A673 (cell line): ENCODE measurements around the gene CNTROB. TPM values are rescaled to one million over a fixed set of nuclear protein-coding genes. Genes with fewer than 3 reads are reported as not detected.

Experiments
- BruUV-seq: library from RNA; stranded (reverse); fragments of 400-500 nt; replicated peaks from 2 replicates; lab custom pipeline; 2021; lab: Mats Ljungman, UMichigan
- CTCF ChIA-PET: fragments of 300-600 bp; sonication (Branson Sonifier 250); formaldehyde crosslinking; loops from one replicate; lab custom pipeline; 2022; ENCODE audit warnings: antibody characterized with exemption; lab: Charles Lee
- POLR2A ChIA-PET: fragments of 300-600 bp; sonication (Branson Sonifier 250); formaldehyde crosslinking; loops from one replicate; lab custom pipeline; 2022; ENCODE audit warnings: antibody characterized with exemption; ENCODE audit not compliant: low non-redundant PET; lab: Charles Lee
- DNase-seq: peaks from one replicate; pipeline ENCODE4 v3.0.0-alpha.2; 2015; ENCODE audit warnings: low spot score
- H3K27ac ChIP-seq: fragments of 200-600 bp; sonication (generic); 2 replicates; pipeline ENCODE4 v1.5.1; 2016; ENCODE audit warnings: mixed run types, low read depth, mild to moderate bottlenecking, mixed read lengths, antibody characterized with exemption, low read length; ENCODE audit not compliant: poor library complexity, severe bottlenecking
- H3K27me3 ChIP-seq: fragments of 200-600 bp; sonication (generic); replicated peaks from 2 replicates; pipeline ENCODE4 v1.6.1; 2017; ENCODE audit warnings: mixed run types, low read depth, mild to moderate bottlenecking, mixed read lengths, antibody characterized with exemption, low read length; ENCODE audit not compliant: insufficient read depth, poor library complexity
- H3K36me3 ChIP-seq: fragments of 200-600 bp; sonication (generic); 2 replicates; pipeline ENCODE4 v1.6.1; 2016; ENCODE audit warnings: mixed run types, mild to moderate bottlenecking, mixed read lengths, antibody characterized with exemption, low read length; ENCODE audit not compliant: insufficient read depth, poor library complexity, severe bottlenecking
- H3K4me1 ChIP-seq: fragments of 200-600 bp; sonication (generic); 2 replicates; pipeline ENCODE4 v1.6.1; 2017; ENCODE audit warnings: mixed run types, mild to moderate bottlenecking, mixed read lengths, antibody characterized with exemption, low read length; ENCODE audit not compliant: insufficient read depth, poor library complexity, severe bottlenecking
- H3K4me3 ChIP-seq: fragments of 200-600 bp; sonication (generic); 2 replicates; pipeline ENCODE4 v1.5.1; 2016; ENCODE audit warnings: low read depth, mixed run types, mild to moderate bottlenecking, mixed read lengths, low read length; ENCODE audit not compliant: poor library complexity, severe bottlenecking
- H3K9me3 ChIP-seq: fragments of 200-600 bp; sonication (generic); 2 replicates; pipeline ENCODE4 v1.6.1; 2016; ENCODE audit warnings: mixed run types, low read depth, mild to moderate bottlenecking, mixed read lengths, antibody characterized with exemption, low read length; ENCODE audit not compliant: poor library complexity, severe bottlenecking
- EZH2 ChIP-seq: fragments of 200-600 bp; sonication (generic); IDR thresholded peaks from 2 replicates; pipeline ENCODE4 v1.6.1; 2017; ENCODE audit warnings: borderline replicate concordance, low read depth, mild to moderate bottlenecking, mixed read lengths, antibody characterized with exemption, low read length; ENCODE audit not compliant: poor library complexity, severe bottlenecking
- intact Hi-C: fragments of 100-400 bp; cut with micrococcal nuclease; formaldehyde crosslinking; loops from one replicate; pipeline ENCODE4 v1.10.0; 2022; ENCODE audit not compliant: unreplicated experiment
- total RNA-seq: library from RNA; stranded (reverse); gene quantifications from 2 replicates; pipeline ENCODE4 v1.2.3, GENCODE V29; 2021
- TF ChIP-seq, protein P1 (sequence below): fragments of 300-800, 200-600 bp; sonication (generic); conservative IDR thresholded peaks from 2 replicates; pipeline ENCODE4 v1.5.1; 2017; ENCODE audit warnings: low read depth, mild to moderate bottlenecking, antibody characterized with exemption, low read length, moderate library complexity, mixed read lengths

The CNTROB gene
- total RNA-seq, 1 experiment from 2014 or later, result 72.3 TPM

DNA sequence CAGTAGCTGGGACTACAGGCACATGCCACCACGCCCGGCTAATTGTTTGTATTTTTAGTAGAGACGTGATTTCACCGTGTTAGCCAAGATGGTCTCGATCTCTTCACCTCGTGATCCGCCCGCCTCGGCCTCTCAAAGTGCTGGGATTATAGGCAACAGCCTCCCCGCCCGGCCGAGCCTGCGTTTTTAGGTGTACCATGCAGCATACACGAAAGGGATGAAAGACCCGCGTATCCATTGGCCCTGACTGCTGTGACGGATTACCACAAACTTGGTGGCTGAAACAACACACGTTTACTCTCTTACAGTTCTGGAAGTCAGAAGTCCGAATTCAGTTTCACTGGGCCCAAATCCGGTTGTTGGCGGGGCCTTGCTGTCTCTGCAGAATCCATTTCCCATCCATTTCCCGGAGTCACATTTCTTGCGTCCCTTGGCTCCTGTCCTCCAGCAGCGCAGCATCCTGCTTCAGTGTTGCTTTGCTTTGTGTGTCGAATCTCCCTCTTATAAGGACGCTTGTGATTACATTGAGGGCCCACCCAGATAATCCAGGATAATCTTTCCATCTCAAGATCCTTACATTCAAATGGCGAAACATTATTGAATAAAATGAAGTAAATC lies 62.1 kb downstream of the CNTROB start:
- BruUV-seq, result no TSS peak
- Histone ChIP-seq H3K27me3 (no peaks in the 10 kb centered on the region), H3K27ac (no peak overlapping the region), H3K4me3 (no peak overlapping the region), H3K9me3 (no peaks in the 10 kb centered on the region), H3K4me1 (peaks cover 3% of the 10 kb centered on the region), H3K36me3 (no peaks in the 10 kb centered on the region)
- CTCF ChIA-PET, result no interaction called here
- TF ChIP-seq, protein P1, sequence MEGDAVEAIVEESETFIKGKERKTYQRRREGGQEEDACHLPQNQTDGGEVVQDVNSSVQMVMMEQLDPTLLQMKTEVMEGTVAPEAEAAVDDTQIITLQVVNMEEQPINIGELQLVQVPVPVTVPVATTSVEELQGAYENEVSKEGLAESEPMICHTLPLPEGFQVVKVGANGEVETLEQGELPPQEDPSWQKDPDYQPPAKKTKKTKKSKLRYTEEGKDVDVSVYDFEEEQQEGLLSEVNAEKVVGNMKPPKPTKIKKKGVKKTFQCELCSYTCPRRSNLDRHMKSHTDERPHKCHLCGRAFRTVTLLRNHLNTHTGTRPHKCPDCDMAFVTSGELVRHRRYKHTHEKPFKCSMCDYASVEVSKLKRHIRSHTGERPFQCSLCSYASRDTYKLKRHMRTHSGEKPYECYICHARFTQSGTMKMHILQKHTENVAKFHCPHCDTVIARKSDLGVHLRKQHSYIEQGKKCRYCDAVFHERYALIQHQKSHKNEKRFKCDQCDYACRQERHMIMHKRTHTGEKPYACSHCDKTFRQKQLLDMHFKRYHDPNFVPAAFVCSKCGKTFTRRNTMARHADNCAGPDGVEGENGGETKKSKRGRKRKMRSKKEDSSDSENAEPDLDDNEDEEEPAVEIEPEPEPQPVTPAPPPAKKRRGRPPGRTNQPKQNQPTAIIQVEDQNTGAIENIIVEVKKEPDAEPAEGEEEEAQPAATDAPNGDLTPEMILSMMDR, result no peak
- no peak for TF ChIP-seq EZH2
- no peak for DNase-seq
- intact Hi-C loops, result no loop called here
- POLR2A ChIA-PET, result no interaction called here

GRCh38 chr17:7995724-7996123 lies 63.7 kb downstream of the CNTROB start:
- CTCF ChIA-PET, result no interaction called here
- no peak for TF ChIP-seq EZH2
- TF ChIP-seq, protein P1, result no peak
- H3K27me3 ChIP-seq, result peaks cover 14% of the 10 kb centered on the region
- no peak overlapping the region for H3K27ac ChIP-seq
- H3K36me3 ChIP-seq, result no peaks in the 10 kb centered on the region
- no peak overlapping the region for H3K4me3 ChIP-seq
- no peaks in the 10 kb centered on the region for H3K9me3 ChIP-seq
- POLR2A ChIA-PET, result no interaction called here
- intact Hi-C loops, result loop anchor here (5.0 kb wide), 1 partner anchor 62 kb away; no protein-coding TSS in a partner anchor
- DNase-seq, result no peak
- H3K4me1 ChIP-seq, result no peaks in the 10 kb centered on the region
- no TSS peak for BruUV-seq

DNA sequence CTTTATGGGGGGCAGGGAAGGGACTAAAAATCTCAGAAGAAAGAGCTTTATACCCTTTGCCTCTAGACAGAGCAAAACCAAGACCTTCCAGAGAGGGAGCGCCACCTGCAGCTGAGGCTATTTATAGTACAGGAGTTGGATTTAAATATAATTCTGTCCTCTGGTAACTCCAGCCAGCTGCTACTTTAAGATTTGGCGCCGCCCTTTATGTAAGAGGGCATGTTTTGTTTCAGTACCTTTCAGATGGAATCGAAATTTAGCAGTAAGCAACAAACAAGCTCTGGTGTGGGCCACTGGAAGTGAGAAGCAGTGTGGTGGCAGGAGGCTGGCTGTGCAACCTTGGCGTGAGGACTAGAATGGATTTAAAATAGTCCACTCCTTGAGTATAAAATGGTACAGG lies 65.2 kb downstream of the CNTROB start:
- intact Hi-C loops, result loop anchor here (5.0 kb wide), 1 partner anchor 60 kb away; no protein-coding TSS in a partner anchor
- Histone ChIP-seq H3K27ac (no peak overlapping the region), H3K27me3 (peaks cover 27% of the 10 kb centered on the region), H3K4me1 (no peaks in the 10 kb centered on the region), H3K36me3 (no peaks in the 10 kb centered on the region), H3K9me3 (no peaks in the 10 kb centered on the region), H3K4me3 (no peak overlapping the region)
- DNase-seq, result peak; percentile 56
- ChIA-PET POLR2A (no interaction called here), CTCF (no interaction called here)
- no peak for TF ChIP-seq EZH2
- TF ChIP-seq, protein P1, result peak; percentile 56
- no TSS peak for BruUV-seq

Other genes starting within 250 kb of the CNTROB start
- gene TP53, start 244.7 kb upstream of the CNTROB start, total RNA-seq, result 32.2 and 34.8 TPM in 2 replicates
- 42.2 and 51.8 TPM in 2 replicates for gene WRAP53, start 243.7 kb upstream of the CNTROB start, total RNA-seq
- 10.0 and 15.8 TPM in 2 replicates for gene EFNB3, start 227.0 kb upstream of the CNTROB start, total RNA-seq
- 0.15 and 0.24 TPM in 2 replicates for gene DNAH2, start 214.5 kb upstream of the CNTROB start, total RNA-seq
- 46.8 and 51.1 TPM in 2 replicates for gene KDM6B, start 98.0 kb upstream of the CNTROB start, total RNA-seq
- 1.7 and 3.0 TPM in 2 replicates for gene TMEM88, start 77.1 kb upstream of the CNTROB start, total RNA-seq
- gene NAA38, start 74.6 kb upstream of the CNTROB start, total RNA-seq, result 64.3 and 67.7 TPM in 2 replicates
- 16.9 and 18.7 TPM in 2 replicates for gene CYB5D1, start 74.2 kb upstream of the CNTROB start, total RNA-seq
- 249 and 264 TPM in 2 replicates for gene CHD3, start 43.4 kb upstream of the CNTROB start, total RNA-seq
- gene RNF227, start 15.9 kb upstream of the CNTROB start, total RNA-seq, result 0.83 and 1.1 TPM in 2 replicates
- gene KCNAB3, start 2.4 kb upstream of the CNTROB start, total RNA-seq, result 24.8 and 32.4 TPM in 2 replicates
- gene TRAPPC1, start 260 bp upstream of the CNTROB start, total RNA-seq, result 111 and 140 TPM in 2 replicates
- gene GUCY2D, start 70.4 kb downstream of the CNTROB start, total RNA-seq, result not detected in 2 replicates
- 0.17 and 0.30 TPM in 2 replicates for gene ALOX15B, start 106.9 kb downstream of the CNTROB start, total RNA-seq
- gene ALOX12B, start 155.5 kb downstream of the CNTROB start, total RNA-seq, result 0.39 TPM in 1 of 2 replicates, not detected in the other
- not detected in 2 replicates for gene ALOXE3, start 186.3 kb downstream of the CNTROB start, total RNA-seq
- 1.7 and 3.9 TPM in 2 replicates for gene HES7, start 191.9 kb downstream of the CNTROB start, total RNA-seq
- gene PER1, start 220.2 kb downstream of the CNTROB start, total RNA-seq, result 47.1 and 50.0 TPM in 2 replicates
- 41.3 and 51.0 TPM in 2 replicates for gene VAMP2, start 230.7 kb downstream of the CNTROB start, total RNA-seq
- 19.4 and 25.3 TPM in 2 replicates for gene TMEM107, start 244.2 kb downstream of the CNTROB start, total RNA-seq